ENCODE measurements around the gene FUBP1. TPM values are rescaled to one million over a fixed set of nuclear protein-coding genes. Genes with fewer than 3 reads are reported as not detected.

Gene FUBP1
- total RNA-seq, 1 donor from 2014 or later = 318 TPM

DNA sequence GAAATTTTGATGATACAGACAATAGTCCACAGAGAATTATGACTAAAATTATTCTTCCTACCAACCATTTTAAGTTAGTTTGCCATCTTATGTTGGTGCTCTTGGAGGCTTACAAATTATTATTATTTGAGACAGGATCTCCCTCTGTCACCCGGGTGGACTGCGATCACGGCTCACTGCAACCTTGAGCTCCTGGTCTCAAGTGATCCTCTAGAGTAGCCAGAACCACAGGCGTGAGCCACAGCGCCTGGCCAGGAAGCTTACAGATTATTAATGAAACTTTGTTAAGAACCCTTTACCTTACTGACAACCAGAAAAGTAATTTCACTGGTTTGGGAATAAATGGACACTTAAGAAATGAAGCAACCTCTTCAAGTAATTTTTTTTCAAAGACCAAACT, 17.9 kb upstream of the FUBP1 start:
- Mint-ChIP-seq H3K36me3 (ENCODE audit: low read depth) (peaks cover 2% of the 10 kb centered on the region), H3K4me3 (no peak overlapping the region), H3K27me3 (ENCODE audit: low read depth) (no peaks in the 10 kb centered on the region), H3K27ac (ENCODE audit: unreplicated experiment) (no peak overlapping the region), H3K4me1 (no peaks in the 10 kb centered on the region), H3K9me3 (no peaks in the 10 kb centered on the region)
- no peak for DNase-seq (ENCODE audit: low read depth, low spot score)
- TF ChIP-seq, protein P1, sequence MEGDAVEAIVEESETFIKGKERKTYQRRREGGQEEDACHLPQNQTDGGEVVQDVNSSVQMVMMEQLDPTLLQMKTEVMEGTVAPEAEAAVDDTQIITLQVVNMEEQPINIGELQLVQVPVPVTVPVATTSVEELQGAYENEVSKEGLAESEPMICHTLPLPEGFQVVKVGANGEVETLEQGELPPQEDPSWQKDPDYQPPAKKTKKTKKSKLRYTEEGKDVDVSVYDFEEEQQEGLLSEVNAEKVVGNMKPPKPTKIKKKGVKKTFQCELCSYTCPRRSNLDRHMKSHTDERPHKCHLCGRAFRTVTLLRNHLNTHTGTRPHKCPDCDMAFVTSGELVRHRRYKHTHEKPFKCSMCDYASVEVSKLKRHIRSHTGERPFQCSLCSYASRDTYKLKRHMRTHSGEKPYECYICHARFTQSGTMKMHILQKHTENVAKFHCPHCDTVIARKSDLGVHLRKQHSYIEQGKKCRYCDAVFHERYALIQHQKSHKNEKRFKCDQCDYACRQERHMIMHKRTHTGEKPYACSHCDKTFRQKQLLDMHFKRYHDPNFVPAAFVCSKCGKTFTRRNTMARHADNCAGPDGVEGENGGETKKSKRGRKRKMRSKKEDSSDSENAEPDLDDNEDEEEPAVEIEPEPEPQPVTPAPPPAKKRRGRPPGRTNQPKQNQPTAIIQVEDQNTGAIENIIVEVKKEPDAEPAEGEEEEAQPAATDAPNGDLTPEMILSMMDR (conservative IDR thresholded peaks at IDR 0.05) = no peak

DNA sequence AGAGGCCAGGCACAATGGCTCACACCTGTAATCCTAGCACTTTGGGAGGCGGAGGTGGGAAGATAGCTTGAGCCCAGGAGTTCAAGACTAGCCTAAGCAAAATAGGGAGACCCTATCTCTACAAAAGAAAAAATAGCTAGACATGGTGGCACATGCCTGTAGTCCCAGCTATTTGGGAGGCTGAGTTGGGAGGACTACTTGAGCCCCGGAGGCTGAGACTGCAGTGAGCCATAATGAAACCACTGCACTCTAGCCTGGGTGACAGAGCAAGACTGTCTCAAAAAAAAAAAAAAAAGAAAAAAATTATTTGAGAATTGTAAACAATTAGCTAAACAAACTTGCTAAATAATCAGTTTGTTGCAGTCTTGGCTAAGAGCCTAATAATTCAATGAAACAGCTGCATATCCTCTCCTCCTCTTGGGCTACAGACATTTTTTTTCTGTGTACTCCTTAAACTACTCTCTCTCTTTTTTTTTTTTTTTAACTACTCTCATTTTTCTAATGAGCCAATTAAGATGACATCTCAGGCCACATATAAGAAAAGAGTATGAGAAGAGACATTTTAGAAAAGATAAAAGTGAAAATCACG, 15.3 kb upstream of the FUBP1 start:
- H3K4me1 Mint-ChIP-seq = no peaks in the 10 kb centered on the region
- TF ChIP-seq, protein P1 (conservative IDR thresholded peaks at IDR 0.05) = no peak
- no peak overlapping the region for H3K4me3 Mint-ChIP-seq
- no peaks in the 10 kb centered on the region for H3K27me3 Mint-ChIP-seq (ENCODE audit: low read depth)
- H3K36me3 Mint-ChIP-seq (ENCODE audit: low read depth) = peaks cover 2% of the 10 kb centered on the region
- H3K27ac Mint-ChIP-seq (ENCODE audit: unreplicated experiment) = no peak overlapping the region
- no peaks in the 10 kb centered on the region for H3K9me3 Mint-ChIP-seq
- DNase-seq (ENCODE audit: low read depth, low spot score) = no peak

DNA sequence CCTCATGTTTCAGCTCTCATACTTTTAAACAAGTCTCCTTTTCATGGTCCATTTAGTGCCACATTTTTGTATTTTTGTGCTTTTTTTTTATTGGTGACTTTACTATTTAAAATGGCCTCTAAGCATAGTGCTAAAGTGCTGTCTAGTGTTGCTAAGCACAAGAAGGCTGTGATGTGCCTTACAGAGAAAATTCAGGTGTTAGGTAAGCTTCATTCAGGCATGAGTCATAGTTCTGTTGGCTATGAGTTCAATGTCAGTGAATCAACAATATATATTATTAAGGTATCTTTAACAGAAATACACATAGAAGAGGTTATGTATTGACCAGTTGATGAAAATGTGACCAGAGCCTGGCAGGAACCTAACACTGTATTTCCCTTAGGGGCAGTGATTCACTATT, 12.8 kb upstream of the FUBP1 start:
- no peak for DNase-seq (ENCODE audit: low read depth, low spot score)
- H3K4me1 Mint-ChIP-seq = no peaks in the 10 kb centered on the region
- peaks cover 5% of the 10 kb centered on the region for H3K36me3 Mint-ChIP-seq (ENCODE audit: low read depth)
- H3K4me3 Mint-ChIP-seq = no peak overlapping the region
- H3K27ac Mint-ChIP-seq (ENCODE audit: unreplicated experiment) = no peak overlapping the region
- TF ChIP-seq, protein P1 (conservative IDR thresholded peaks at IDR 0.05) = no peak
- no peaks in the 10 kb centered on the region for H3K27me3 Mint-ChIP-seq (ENCODE audit: low read depth)
- H3K9me3 Mint-ChIP-seq = no peaks in the 10 kb centered on the region

DNA sequence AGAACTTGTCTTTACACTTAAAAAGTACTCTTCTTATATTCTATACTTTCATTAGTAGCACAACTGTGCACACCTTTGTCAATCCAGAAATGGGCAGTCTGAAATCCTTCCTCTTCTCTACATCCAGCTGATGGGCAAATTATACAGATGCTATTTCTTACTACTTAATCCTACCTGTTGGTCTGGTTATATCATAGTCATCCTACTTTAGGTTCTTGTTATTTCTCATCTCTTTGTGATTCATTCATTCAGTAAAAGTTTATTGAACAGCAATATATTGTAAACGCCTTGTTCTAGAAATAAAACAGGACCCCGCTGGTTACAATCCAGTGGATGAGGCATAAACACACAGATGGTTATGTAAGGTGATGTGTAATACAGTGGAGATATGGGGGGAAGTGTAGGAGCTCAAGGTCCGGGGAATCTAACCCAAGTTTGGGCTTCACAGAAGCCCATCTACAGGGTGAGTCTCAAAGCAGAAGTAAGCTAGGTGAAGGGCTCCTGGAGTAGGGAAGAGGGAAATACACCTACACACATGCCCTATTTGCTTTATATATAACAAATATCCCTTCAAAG, 11.8 kb upstream of the FUBP1 start:
- Mint-ChIP-seq H3K9me3 (no peaks in the 10 kb centered on the region), H3K27me3 (ENCODE audit: low read depth) (no peaks in the 10 kb centered on the region), H3K36me3 (ENCODE audit: low read depth) (peaks cover 5% of the 10 kb centered on the region), H3K27ac (ENCODE audit: unreplicated experiment) (no peak overlapping the region), H3K4me1 (no peaks in the 10 kb centered on the region), H3K4me3 (no peak overlapping the region)
- no peak for DNase-seq (ENCODE audit: low read depth, low spot score)
- TF ChIP-seq, protein P1 (conservative IDR thresholded peaks at IDR 0.05) = no peak

DNA sequence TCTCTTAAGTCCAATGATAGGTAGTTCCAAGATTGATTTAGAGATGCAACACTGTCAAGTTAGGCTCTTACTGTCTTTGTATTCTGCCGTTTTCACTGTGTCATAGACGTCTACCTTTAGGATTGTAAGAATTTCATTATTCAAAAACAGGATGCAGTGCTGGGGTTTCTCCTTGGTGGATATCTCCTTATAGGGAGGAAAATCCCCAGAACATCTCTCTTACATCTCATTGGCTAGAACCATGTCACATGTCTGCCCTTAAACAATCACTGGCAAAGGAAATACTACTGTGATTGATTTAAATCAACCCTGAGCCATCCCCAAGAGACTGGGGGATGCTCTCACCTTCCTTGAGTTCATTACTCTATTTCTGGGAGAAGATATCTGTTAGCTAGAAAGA, 10.9 kb upstream of the FUBP1 start:
- peaks cover 5% of the 10 kb centered on the region for H3K36me3 Mint-ChIP-seq (ENCODE audit: low read depth)
- TF ChIP-seq, protein P1 (conservative IDR thresholded peaks at IDR 0.05) = no peak
- no peak overlapping the region for H3K4me3 Mint-ChIP-seq
- no peaks in the 10 kb centered on the region for H3K27me3 Mint-ChIP-seq (ENCODE audit: low read depth)
- DNase-seq (ENCODE audit: low read depth, low spot score) = no peak
- H3K27ac Mint-ChIP-seq (ENCODE audit: unreplicated experiment) = peak overlapping the region; percentile 13
- no peaks in the 10 kb centered on the region for H3K4me1 Mint-ChIP-seq
- H3K9me3 Mint-ChIP-seq = no peaks in the 10 kb centered on the region

Measured in neural crest cell (in vitro differentiated cells).